H1 (cell line): Measurements from ENCODE around the gene SLC13A5. TPM values are rescaled to one million over a fixed set of nuclear protein-coding genes. Genes with fewer than 3 reads are reported as not detected.

Source experiments
- CBX8 ChIP-seq: fragments of 300-800, 300-1000 bp; sonication (generic); IDR thresholded peaks from 2 replicates; pipeline ENCODE4 v1.7.1; 2016; ENCODE audit warnings: low read depth, low read length, borderline replicate concordance
- GTF2F1 ChIP-seq: IDR thresholded peaks from 2 replicates; pipeline ENCODE4 v1.6.1; 2012; ENCODE audit warnings: low read depth, low read length, improper control_type of control experiment, borderline replicate concordance
- JUN ChIP-seq: IDR thresholded peaks from 2 replicates; pipeline ENCODE4 v1.6.1; 2011; ENCODE audit warnings: low read depth, mild to moderate bottlenecking, improper control_type of control experiment, low read length
- NRF1 ChIP-seq: IDR thresholded peaks from 2 replicates; pipeline ENCODE4 v1.6.1; 2011; ENCODE audit warnings: mild to moderate bottlenecking, low read depth, low read length, improper control_type of control experiment
- SP1 ChIP-seq: IDR thresholded peaks from 2 replicates; pipeline ENCODE4 v1.6.1; 2011; ENCODE audit warnings: low read depth, low read length
- TEAD4 ChIP-seq: IDR thresholded peaks from 2 replicates; pipeline ENCODE4 v1.6.1; 2012; ENCODE audit warnings: low read depth, low read length, inconsistent platforms, mixed read lengths
- polyA plus RNA-seq, 7 experiments: library from polyadenylated mRNA; depleted of rRNA in 3 of 7; stranded (reverse) in 5 of 7; unstranded in 2 of 7; fragments of >200 nt in 5 of 7; fragments of 200-250 nt in 2 of 7; gene quantifications; 1 replicate in 5 of 7; 2 replicates in 1 of 7; 4 replicates in 1 of 7; pipeline versions ENCODE4 v1.2.1 to v1.2.3, GENCODE V29; 2011 to 2013; ENCODE audit warnings: missing spikeins in 2 of 7, mixed read lengths in 2 of 7
- total RNA-seq: library from RNA; stranded (reverse); fragmentation: NEBNext Ultra II Directional; extraction: Animal tissue kit (Norgen Biotek cat#: 25700); gene quantifications from 2 replicates; pipeline ENCODE4 v1.2.1, GENCODE V29; 2021
- TF ChIP-seq, protein P1 (sequence below): fragments of 300-600 bp; sonication (generic); IDR thresholded peaks from 2 replicates; pipeline ENCODE4 v1.7.1; 2012; ENCODE audit warnings: low read length, moderate library complexity, mild to moderate bottlenecking, inconsistent platforms; ENCODE audit not compliant: insufficient replicate concordance
- TF ChIP-seq, protein P2 (sequence below), 3 experiments: IDR thresholded peaks; 1 replicate in 2 of 3; 2 replicates in 1 of 3; pipeline versions ENCODE4 v1.5.1 to v1.6.1; 2011; ENCODE audit warnings: low read length in 3 of 3, mild to moderate bottlenecking in 3 of 3, inconsistent platforms in 2 of 3, low read depth in 1 of 3, moderate library complexity in 1 of 3; ENCODE audit not compliant: insufficient read depth in 1 of 3; ENCODE audit errors: control extremely low read depth in 1 of 3

Gene SLC13A5
- total and polyA plus RNA-seq, 2 of the 8 experiments (the other 6 are each of a cell fraction or from before 2014, with no cell fraction given): 2.1 to 2.6 TPM

DNA sequence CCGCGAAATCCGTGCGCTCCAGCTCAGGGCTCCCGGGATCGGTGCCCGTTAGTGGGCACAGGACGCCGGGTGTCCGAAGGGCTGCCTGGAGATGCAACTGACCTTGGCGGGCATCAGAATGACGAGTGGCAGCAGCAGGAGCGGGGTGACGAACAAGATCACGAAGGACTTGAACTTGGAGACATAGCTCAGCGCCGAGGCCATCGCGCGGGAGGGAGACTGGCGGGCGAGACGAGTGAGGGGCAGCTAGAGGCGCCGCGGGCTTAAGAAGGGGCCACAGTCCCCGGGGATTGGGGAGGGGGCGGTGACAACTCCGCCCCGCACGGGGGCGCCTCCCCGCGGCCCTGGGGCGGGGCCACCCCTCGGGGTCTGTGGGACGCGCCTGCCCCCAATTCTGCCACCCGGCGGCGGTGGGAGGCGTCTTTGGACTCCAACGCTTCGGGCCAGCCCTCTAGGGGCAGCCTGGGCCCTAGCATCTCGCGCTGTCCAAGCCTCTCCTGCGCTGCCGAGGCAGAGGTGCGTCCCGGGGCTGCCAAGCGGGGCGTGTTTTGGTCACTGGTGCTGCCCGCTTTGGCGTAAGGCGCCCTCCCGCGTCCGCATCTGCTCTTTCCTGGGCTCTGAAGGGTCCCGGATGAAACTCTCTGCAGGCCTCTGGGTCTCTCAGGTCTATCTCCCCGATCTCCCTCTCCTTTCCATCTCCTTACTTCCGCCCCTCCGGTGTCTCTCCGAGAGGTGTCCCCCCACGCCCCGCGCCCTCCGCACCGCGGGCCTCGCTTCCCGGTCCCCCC, at the start of gene SLC13A5 (continued):
- TF ChIP-seq, protein P1, sequence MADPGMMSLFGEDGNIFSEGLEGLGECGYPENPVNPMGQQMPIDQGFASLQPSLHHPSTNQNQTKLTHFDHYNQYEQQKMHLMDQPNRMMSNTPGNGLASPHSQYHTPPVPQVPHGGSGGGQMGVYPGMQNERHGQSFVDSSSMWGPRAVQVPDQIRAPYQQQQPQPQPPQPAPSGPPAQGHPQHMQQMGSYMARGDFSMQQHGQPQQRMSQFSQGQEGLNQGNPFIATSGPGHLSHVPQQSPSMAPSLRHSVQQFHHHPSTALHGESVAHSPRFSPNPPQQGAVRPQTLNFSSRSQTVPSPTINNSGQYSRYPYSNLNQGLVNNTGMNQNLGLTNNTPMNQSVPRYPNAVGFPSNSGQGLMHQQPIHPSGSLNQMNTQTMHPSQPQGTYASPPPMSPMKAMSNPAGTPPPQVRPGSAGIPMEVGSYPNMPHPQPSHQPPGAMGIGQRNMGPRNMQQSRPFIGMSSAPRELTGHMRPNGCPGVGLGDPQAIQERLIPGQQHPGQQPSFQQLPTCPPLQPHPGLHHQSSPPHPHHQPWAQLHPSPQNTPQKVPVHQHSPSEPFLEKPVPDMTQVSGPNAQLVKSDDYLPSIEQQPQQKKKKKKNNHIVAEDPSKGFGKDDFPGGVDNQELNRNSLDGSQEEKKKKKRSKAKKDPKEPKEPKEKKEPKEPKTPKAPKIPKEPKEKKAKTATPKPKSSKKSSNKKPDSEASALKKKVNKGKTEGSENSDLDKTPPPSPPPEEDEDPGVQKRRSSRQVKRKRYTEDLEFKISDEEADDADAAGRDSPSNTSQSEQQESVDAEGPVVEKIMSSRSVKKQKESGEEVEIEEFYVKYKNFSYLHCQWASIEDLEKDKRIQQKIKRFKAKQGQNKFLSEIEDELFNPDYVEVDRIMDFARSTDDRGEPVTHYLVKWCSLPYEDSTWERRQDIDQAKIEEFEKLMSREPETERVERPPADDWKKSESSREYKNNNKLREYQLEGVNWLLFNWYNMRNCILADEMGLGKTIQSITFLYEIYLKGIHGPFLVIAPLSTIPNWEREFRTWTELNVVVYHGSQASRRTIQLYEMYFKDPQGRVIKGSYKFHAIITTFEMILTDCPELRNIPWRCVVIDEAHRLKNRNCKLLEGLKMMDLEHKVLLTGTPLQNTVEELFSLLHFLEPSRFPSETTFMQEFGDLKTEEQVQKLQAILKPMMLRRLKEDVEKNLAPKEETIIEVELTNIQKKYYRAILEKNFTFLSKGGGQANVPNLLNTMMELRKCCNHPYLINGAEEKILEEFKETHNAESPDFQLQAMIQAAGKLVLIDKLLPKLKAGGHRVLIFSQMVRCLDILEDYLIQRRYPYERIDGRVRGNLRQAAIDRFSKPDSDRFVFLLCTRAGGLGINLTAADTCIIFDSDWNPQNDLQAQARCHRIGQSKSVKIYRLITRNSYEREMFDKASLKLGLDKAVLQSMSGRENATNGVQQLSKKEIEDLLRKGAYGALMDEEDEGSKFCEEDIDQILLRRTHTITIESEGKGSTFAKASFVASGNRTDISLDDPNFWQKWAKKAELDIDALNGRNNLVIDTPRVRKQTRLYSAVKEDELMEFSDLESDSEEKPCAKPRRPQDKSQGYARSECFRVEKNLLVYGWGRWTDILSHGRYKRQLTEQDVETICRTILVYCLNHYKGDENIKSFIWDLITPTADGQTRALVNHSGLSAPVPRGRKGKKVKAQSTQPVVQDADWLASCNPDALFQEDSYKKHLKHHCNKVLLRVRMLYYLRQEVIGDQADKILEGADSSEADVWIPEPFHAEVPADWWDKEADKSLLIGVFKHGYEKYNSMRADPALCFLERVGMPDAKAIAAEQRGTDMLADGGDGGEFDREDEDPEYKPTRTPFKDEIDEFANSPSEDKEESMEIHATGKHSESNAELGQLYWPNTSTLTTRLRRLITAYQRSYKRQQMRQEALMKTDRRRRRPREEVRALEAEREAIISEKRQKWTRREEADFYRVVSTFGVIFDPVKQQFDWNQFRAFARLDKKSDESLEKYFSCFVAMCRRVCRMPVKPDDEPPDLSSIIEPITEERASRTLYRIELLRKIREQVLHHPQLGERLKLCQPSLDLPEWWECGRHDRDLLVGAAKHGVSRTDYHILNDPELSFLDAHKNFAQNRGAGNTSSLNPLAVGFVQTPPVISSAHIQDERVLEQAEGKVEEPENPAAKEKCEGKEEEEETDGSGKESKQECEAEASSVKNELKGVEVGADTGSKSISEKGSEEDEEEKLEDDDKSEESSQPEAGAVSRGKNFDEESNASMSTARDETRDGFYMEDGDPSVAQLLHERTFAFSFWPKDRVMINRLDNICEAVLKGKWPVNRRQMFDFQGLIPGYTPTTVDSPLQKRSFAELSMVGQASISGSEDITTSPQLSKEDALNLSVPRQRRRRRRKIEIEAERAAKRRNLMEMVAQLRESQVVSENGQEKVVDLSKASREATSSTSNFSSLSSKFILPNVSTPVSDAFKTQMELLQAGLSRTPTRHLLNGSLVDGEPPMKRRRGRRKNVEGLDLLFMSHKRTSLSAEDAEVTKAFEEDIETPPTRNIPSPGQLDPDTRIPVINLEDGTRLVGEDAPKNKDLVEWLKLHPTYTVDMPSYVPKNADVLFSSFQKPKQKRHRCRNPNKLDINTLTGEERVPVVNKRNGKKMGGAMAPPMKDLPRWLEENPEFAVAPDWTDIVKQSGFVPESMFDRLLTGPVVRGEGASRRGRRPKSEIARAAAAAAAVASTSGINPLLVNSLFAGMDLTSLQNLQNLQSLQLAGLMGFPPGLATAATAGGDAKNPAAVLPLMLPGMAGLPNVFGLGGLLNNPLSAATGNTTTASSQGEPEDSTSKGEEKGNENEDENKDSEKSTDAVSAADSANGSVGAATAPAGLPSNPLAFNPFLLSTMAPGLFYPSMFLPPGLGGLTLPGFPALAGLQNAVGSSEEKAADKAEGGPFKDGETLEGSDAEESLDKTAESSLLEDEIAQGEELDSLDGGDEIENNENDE: no peak
- no peak for TF ChIP-seq GTF2F1
- no peak for TF ChIP-seq NRF1
- TF ChIP-seq, protein P2, sequence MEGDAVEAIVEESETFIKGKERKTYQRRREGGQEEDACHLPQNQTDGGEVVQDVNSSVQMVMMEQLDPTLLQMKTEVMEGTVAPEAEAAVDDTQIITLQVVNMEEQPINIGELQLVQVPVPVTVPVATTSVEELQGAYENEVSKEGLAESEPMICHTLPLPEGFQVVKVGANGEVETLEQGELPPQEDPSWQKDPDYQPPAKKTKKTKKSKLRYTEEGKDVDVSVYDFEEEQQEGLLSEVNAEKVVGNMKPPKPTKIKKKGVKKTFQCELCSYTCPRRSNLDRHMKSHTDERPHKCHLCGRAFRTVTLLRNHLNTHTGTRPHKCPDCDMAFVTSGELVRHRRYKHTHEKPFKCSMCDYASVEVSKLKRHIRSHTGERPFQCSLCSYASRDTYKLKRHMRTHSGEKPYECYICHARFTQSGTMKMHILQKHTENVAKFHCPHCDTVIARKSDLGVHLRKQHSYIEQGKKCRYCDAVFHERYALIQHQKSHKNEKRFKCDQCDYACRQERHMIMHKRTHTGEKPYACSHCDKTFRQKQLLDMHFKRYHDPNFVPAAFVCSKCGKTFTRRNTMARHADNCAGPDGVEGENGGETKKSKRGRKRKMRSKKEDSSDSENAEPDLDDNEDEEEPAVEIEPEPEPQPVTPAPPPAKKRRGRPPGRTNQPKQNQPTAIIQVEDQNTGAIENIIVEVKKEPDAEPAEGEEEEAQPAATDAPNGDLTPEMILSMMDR (IDR thresholded peaks at IDR 0.05; ENCODE audit: control extremely low read depth in 1 of 3, insufficient read depth in 1 of 3, low read depth in 1 of 3, low read length in 3 of 3): peak; percentile 47 to 96 (median 72)
- TF ChIP-seq TEAD4: no peak
- TF ChIP-seq CBX8: no peak
- TF ChIP-seq JUN: no peak
- no peak for TF ChIP-seq SP1
